ENCODE data around the gene TIGD7. TPM values are rescaled to one million over a fixed set of nuclear protein-coding genes. Genes with fewer than 3 reads are reported as not detected.

The TIGD7 gene
- total and polyA plus RNA-seq, 9 donors, result 5.2 to 16.1 (median 13.4) TPM

GRCh38 chr16:3266873-3267537 is 38.2 kb downstream of the TIGD7 start:
- TF ChIP-seq POLR2A (IDR thresholded peaks at IDR 0.05) (no peak), EP300 (IDR thresholded peaks at IDR 0.05) (no peak)
- TF ChIP-seq, protein P1, sequence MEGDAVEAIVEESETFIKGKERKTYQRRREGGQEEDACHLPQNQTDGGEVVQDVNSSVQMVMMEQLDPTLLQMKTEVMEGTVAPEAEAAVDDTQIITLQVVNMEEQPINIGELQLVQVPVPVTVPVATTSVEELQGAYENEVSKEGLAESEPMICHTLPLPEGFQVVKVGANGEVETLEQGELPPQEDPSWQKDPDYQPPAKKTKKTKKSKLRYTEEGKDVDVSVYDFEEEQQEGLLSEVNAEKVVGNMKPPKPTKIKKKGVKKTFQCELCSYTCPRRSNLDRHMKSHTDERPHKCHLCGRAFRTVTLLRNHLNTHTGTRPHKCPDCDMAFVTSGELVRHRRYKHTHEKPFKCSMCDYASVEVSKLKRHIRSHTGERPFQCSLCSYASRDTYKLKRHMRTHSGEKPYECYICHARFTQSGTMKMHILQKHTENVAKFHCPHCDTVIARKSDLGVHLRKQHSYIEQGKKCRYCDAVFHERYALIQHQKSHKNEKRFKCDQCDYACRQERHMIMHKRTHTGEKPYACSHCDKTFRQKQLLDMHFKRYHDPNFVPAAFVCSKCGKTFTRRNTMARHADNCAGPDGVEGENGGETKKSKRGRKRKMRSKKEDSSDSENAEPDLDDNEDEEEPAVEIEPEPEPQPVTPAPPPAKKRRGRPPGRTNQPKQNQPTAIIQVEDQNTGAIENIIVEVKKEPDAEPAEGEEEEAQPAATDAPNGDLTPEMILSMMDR (IDR thresholded peaks at IDR 0.05), result no peak
- 39 to 59% (median 42%) methylated on average over 5 of the region's 5 CpGs for WGBS, 3 donors
- H3K4me1 ChIP-seq (ENCODE audit: insufficient read depth), result no peaks in the 10 kb centered on the region
- no peaks in the 10 kb centered on the region for H3K36me3 ChIP-seq
- no peaks in the 10 kb centered on the region for H3K27me3 ChIP-seq
- intact Hi-C loops (cut with DNase I), result no loop called here
- H3K27ac ChIP-seq, result no peak overlapping the region
- no peaks in the 10 kb centered on the region for H3K9me3 ChIP-seq
- no peak for DNase-seq
- H3K4me3 ChIP-seq, result no peak overlapping the region

DNA sequence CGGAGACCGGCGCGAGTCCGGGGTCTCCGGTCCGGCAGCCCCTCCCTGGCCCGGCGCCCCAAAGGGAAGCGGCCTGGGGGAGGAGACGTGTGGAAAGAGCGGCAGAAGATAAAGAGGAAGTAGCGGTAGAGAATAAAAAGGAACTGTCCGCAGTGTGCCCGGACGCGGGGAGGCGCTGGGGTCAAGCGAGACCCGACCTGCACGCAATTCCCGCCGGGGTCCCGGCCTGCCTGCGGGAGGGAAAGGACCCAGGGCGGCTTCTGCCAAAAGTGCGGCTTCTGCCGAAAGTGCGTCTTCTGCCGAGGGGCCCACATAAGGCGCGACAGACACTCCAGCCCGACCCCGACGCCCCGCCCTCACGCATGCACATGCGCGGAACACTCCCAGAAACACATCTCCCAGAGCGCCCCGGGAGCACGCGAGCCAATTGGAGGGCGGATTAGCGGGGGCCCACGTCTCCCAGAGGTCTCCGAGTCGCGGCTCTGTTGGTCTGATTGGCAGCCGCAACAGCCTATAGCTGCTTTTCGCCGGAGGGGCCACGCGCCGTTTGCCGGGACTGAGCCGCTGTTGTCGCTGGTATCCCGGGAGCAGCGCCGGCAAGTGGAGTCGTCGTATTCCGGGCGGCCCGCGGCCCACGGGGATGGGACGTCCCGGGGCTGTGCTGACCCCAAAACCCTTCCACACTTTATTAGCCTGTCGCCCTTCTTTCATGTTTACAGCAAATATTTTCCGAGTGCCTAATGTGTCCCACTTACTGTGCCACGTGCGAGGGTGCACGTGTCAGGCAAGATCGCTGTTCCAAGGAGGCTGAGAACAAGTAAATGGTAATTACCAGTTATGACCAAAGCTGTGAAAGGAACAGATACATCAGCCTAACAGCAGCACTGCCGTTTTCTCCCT is 40.8 kb downstream of the TIGD7 start:
- intact Hi-C loops (cut with DNase I), result no loop called here
- peak; percentile 97 to 99 (median 98) for DNase-seq
- 1 to 3% (median 2%) methylated on average over 76 to 77 of the region's 77 CpGs for WGBS, 3 donors
- Histone ChIP-seq H3K27ac (peak overlapping the region; percentile 93 to 94), H3K36me3 (no peaks in the 10 kb centered on the region), H3K4me3 (peak overlapping the region; percentile 95), H3K4me1 (ENCODE audit: insufficient read depth) (no peaks in the 10 kb centered on the region), H3K27me3 (no peaks in the 10 kb centered on the region), H3K9me3 (no peaks in the 10 kb centered on the region)
- TF ChIP-seq, protein P1 (IDR thresholded peaks at IDR 0.05), result peak in 2 of 3 donors; percentile 25 to 26
- peak; percentile 88 for TF ChIP-seq POLR2A (IDR thresholded peaks at IDR 0.05)
- TF ChIP-seq EP300 (IDR thresholded peaks at IDR 0.05), result no peak

DNA sequence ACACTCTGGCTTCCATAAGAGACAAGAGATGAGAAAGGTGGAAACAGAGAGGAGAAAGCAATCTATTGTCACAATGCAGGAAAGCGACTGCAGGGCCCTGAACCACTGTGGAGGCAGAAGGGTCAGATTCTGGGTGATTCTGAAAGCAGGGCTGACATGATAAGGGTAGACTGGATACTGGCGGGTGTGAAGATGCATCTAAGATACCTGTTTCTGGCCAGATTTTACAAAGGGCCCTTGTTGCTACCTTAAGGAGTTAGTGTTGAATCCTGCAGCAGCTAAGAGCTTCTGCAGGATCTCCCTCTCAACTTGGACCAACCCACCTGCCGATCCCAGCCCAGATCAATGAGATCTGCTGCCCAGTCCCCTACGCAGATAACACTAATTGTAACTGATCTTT is 42.7 kb downstream of the TIGD7 start:
- WGBS, 3 donors, result 89 to 90% (median 89%) methylated on average over 4 of the region's 4 CpGs
- Histone ChIP-seq H3K4me3 (no peak overlapping the region), H3K9me3 (no peaks in the 10 kb centered on the region), H3K4me1 (ENCODE audit: insufficient read depth) (no peaks in the 10 kb centered on the region), H3K36me3 (no peaks in the 10 kb centered on the region), H3K27ac (no peak overlapping the region), H3K27me3 (no peaks in the 10 kb centered on the region)
- no peak for DNase-seq
- TF ChIP-seq POLR2A (IDR thresholded peaks at IDR 0.05), result no peak
- intact Hi-C loops (cut with DNase I), result no loop called here

- intact Hi-C loops (cut with DNase I), result no loop called here
These were observed 45.4 kb downstream of the TIGD7 start for GRCh38 chr16:3259836-3260235.

More at GRCh38 chr16:3259836-3260235, 45.4 kb downstream of the TIGD7 start:
- Histone ChIP-seq H3K4me3 (no peak overlapping the region), H3K4me1 (ENCODE audit: insufficient read depth) (no peaks in the 10 kb centered on the region), H3K36me3 (no peaks in the 10 kb centered on the region), H3K27me3 (no peaks in the 10 kb centered on the region), H3K27ac (no peak overlapping the region), H3K9me3 (no peaks in the 10 kb centered on the region)
- no peak for DNase-seq
- TF ChIP-seq POLR2A (IDR thresholded peaks at IDR 0.05), result no peak
- TF ChIP-seq, protein P1 (IDR thresholded peaks at IDR 0.05), result no peak
- TF ChIP-seq EP300 (IDR thresholded peaks at IDR 0.05), result no peak
- 81 to 91% (median 84%) methylated on average over 8 of the region's 8 CpGs for WGBS, 3 donors

All from ovary (tissue), 9 donors.